Activated effector memory CD4-positive, alpha-beta T cell treated with anti-CD3 and anti-CD28 coated beads, Interleukin-2, amount 50 U/mL, for 16 hours (primary cell): Measurements from ENCODE around the gene CEACAM21.
A peak's percentile ranks its signal among the peaks of the same experiment; 100 is the strongest.

Experiments used
- DNase-seq: peaks from one replicate; pipeline ENCODE4 v3.0.0-alpha.2; 2020

CEACAM21 gene

GRCh38 chr19:41587838-41588210 lies 11.9 kb downstream of the CEACAM21 start:
- no peak for DNase-seq

GRCh38 chr19:41588497-41589209 lies 12.7 kb downstream of the CEACAM21 start:
- DNase-seq, result no peak

GRCh38 chr19:41589371-41589770 lies 13.4 kb downstream of the CEACAM21 start:
- DNase-seq, result no peak

GRCh38 chr19:41590936-41591335 lies 15.0 kb downstream of the CEACAM21 start:
- no peak for DNase-seq

- no peak for DNase-seq
Measured at GRCh38 chr19:41591951-41592562, 16.1 kb downstream of the CEACAM21 start.

GRCh38 chr19:41595258-41595889 lies 19.4 kb downstream of the CEACAM21 start:
- DNase-seq, result peak; percentile 88

- no peak for DNase-seq
Measured at GRCh38 chr19:41595890-41596280, 19.9 kb downstream of the CEACAM21 start.

GRCh38 chr19:41597600-41598041 lies 21.7 kb downstream of the CEACAM21 start:
- peak; percentile 86 for DNase-seq

GRCh38 chr19:41599175-41599966 lies 23.4 kb downstream of the CEACAM21 start:
- no peak for DNase-seq

- peak; percentile 19 for DNase-seq
Measured at GRCh38 chr19:41601771-41602170, 25.8 kb downstream of the CEACAM21 start.

- peak; percentile 24 for DNase-seq
Measured at GRCh38 chr19:41604831-41605230, 28.9 kb downstream of the CEACAM21 start.

- peak; percentile 16 for DNase-seq
Measured at GRCh38 chr19:41606215-41606837, 30.4 kb downstream of the CEACAM21 start.

GRCh38 chr19:41607668-41608067 lies 31.7 kb downstream of the CEACAM21 start:
- DNase-seq, result no peak

- no peak for DNase-seq
Measured at GRCh38 chr19:41610789-41611188, 34.8 kb downstream of the CEACAM21 start.

- no peak for DNase-seq
Measured at GRCh38 chr19:41612483-41612882, 36.5 kb downstream of the CEACAM21 start.

- DNase-seq, result peak; percentile 36
Measured at GRCh38 chr19:41615207-41615606, 39.2 kb downstream of the CEACAM21 start.

- DNase-seq, result peak; percentile 39
Measured at GRCh38 chr19:41616792-41617621, 41.0 kb downstream of the CEACAM21 start.

- peak; percentile 61 for DNase-seq
Measured at GRCh38 chr19:41617941-41618730, 42.2 kb downstream of the CEACAM21 start.

GRCh38 chr19:41619018-41619556 lies 43.1 kb downstream of the CEACAM21 start:
- peak; percentile 45 for DNase-seq

GRCh38 chr19:41620171-41620570 lies 44.2 kb downstream of the CEACAM21 start:
- DNase-seq, result no peak

GRCh38 chr19:41621226-41621625 lies 45.3 kb downstream of the CEACAM21 start:
- DNase-seq, result no peak
